Measurements from ENCODE around the gene MAP2K1. TPM values are rescaled to one million over a fixed set of nuclear protein-coding genes. Genes with fewer than 3 reads are reported as not detected.

MAP2K1 gene
- total RNA-seq, 1 donor from 2014 or later: 27.3 TPM

- H3K27ac Mint-ChIP-seq (ENCODE audit: unreplicated experiment): peak overlapping the region; percentile 40
- no peaks in the 10 kb centered on the region for H3K9me3 Mint-ChIP-seq (ENCODE audit: unreplicated experiment)
- no peaks in the 10 kb centered on the region for H3K36me3 Mint-ChIP-seq (ENCODE audit: unreplicated experiment)
- TF ChIP-seq CTCF (IDR thresholded peaks at IDR 0.05; ENCODE audit: partially characterized antibody, unreplicated experiment): no peak
- peak overlapping the region; percentile 8 for H3K4me3 Mint-ChIP-seq (ENCODE audit: unreplicated experiment)
- peaks cover 40% of the 10 kb centered on the region for H3K4me1 Mint-ChIP-seq (ENCODE audit: low read depth, unreplicated experiment)
- no peaks in the 10 kb centered on the region for H3K27me3 Mint-ChIP-seq (ENCODE audit: unreplicated experiment)
- DNase-seq: no peak
These were observed 21.5 kb downstream of the MAP2K1 start for GRCh38 chr15:66408254-66408653.

GRCh38 chr15:66408675-66409282 is 22.1 kb downstream of the MAP2K1 start:
- DNase-seq: no peak
- TF ChIP-seq CTCF (IDR thresholded peaks at IDR 0.05; ENCODE audit: partially characterized antibody, unreplicated experiment): no peak
- Mint-ChIP-seq H3K27me3 (ENCODE audit: unreplicated experiment) (no peaks in the 10 kb centered on the region), H3K4me1 (ENCODE audit: low read depth, unreplicated experiment) (peaks cover 40% of the 10 kb centered on the region), H3K36me3 (ENCODE audit: unreplicated experiment) (no peaks in the 10 kb centered on the region), H3K4me3 (ENCODE audit: unreplicated experiment) (peak overlapping the region; percentile 39), H3K27ac (ENCODE audit: unreplicated experiment) (peak overlapping the region; percentile 40), H3K9me3 (ENCODE audit: unreplicated experiment) (no peaks in the 10 kb centered on the region)

GRCh38 chr15:66409565-66410108 is 22.9 kb downstream of the MAP2K1 start:
- H3K4me1 Mint-ChIP-seq (ENCODE audit: low read depth, unreplicated experiment): peaks cover 35% of the 10 kb centered on the region
- peak overlapping the region; percentile 40 for H3K27ac Mint-ChIP-seq (ENCODE audit: unreplicated experiment)
- no peaks in the 10 kb centered on the region for H3K27me3 Mint-ChIP-seq (ENCODE audit: unreplicated experiment)
- H3K9me3 Mint-ChIP-seq (ENCODE audit: unreplicated experiment): no peaks in the 10 kb centered on the region
- H3K4me3 Mint-ChIP-seq (ENCODE audit: unreplicated experiment): no peak overlapping the region
- DNase-seq: no peak
- TF ChIP-seq CTCF (IDR thresholded peaks at IDR 0.05; ENCODE audit: partially characterized antibody, unreplicated experiment): no peak
- H3K36me3 Mint-ChIP-seq (ENCODE audit: unreplicated experiment): no peaks in the 10 kb centered on the region

GRCh38 chr15:66411190-66411589 is 24.5 kb downstream of the MAP2K1 start:
- Mint-ChIP-seq H3K4me1 (ENCODE audit: low read depth, unreplicated experiment) (peaks cover 32% of the 10 kb centered on the region), H3K27ac (ENCODE audit: unreplicated experiment) (no peak overlapping the region)
- DNase-seq: no peak

More at GRCh38 chr15:66411190-66411589, 24.5 kb downstream of the MAP2K1 start:
- Mint-ChIP-seq H3K9me3 (ENCODE audit: unreplicated experiment) (no peaks in the 10 kb centered on the region), H3K36me3 (ENCODE audit: unreplicated experiment) (no peaks in the 10 kb centered on the region), H3K4me3 (ENCODE audit: unreplicated experiment) (no peak overlapping the region), H3K27me3 (ENCODE audit: unreplicated experiment) (no peaks in the 10 kb centered on the region)
- no peak for TF ChIP-seq CTCF (IDR thresholded peaks at IDR 0.05; ENCODE audit: partially characterized antibody, unreplicated experiment)
